Liver (tissue), 9 donors: ENCODE results near the gene LPAR3. TPM values are rescaled to one million over a fixed set of nuclear protein-coding genes. Genes with fewer than 3 reads are reported as not detected.

Experiments
- DNase-seq: peaks from one replicate; pipeline ENCODE4 v3.0.0-alpha.2; 2017; ENCODE audit warnings: low spot score
- H3K27ac ChIP-seq, 2 donors: one replicate each; pipeline ENCODE4 v1.7.0; 2013; ENCODE audit warnings: inconsistent platforms in 2 of 2, low read length in 2 of 2, control low read depth in 1 of 2, low read depth in 1 of 2, mild to moderate bottlenecking in 1 of 2
- H3K27me3 ChIP-seq, 4 donors: one replicate each; pipeline versions ENCODE4 v1.6.1 to v1.7.0; 2013; ENCODE audit warnings: low read length in 3 of 4, inconsistent platforms in 1 of 4, mild to moderate bottlenecking in 1 of 4, moderate library complexity in 1 of 4; ENCODE audit not compliant: control insufficient read depth in 4 of 4, insufficient read depth in 4 of 4
- H3K36me3 ChIP-seq, 4 donors: one replicate each; pipeline versions ENCODE4 v1.6.1 to v1.7.0; 2013; ENCODE audit warnings: low read length in 3 of 4, mild to moderate bottlenecking in 3 of 4, low read depth in 1 of 4, moderate library complexity in 1 of 4; ENCODE audit not compliant: control insufficient read depth in 4 of 4, insufficient read depth in 3 of 4
- H3K4me1 ChIP-seq, 4 donors: one replicate each; pipeline versions ENCODE4 v1.6.1 to v1.7.0; 2013; ENCODE audit warnings: low read length in 3 of 4, mild to moderate bottlenecking in 3 of 4, moderate library complexity in 1 of 4; ENCODE audit not compliant: control insufficient read depth in 4 of 4, insufficient read depth in 4 of 4
- H3K4me3 ChIP-seq, 3 donors: one replicate each; pipeline versions ENCODE4 v1.6.1 to v1.7.0; 2013; ENCODE audit warnings: low read length in 3 of 3, control low read depth in 1 of 3, low read depth in 1 of 3, mild to moderate bottlenecking in 1 of 3
- H3K9ac ChIP-seq, 2 donors: one replicate each; pipeline ENCODE4 v1.7.0; 2013; ENCODE audit warnings: low read length in 2 of 2, mild to moderate bottlenecking in 2 of 2, moderate library complexity in 2 of 2, control low read depth in 1 of 2, low read depth in 1 of 2
- H3K9me3 ChIP-seq, 4 donors: one replicate each; pipeline versions ENCODE4 v1.6.1 to v1.7.0; 2013; ENCODE audit warnings: low read length in 3 of 4; ENCODE audit not compliant: control insufficient read depth in 4 of 4
- EGR1 ChIP-seq, 2 donors: IDR thresholded peaks; 2 replicates each; pipeline ENCODE4 v1.6.1; 2016 to 2018; ENCODE audit warnings: antibody characterized with exemption in 2 of 2, low read depth in 2 of 2
- FOXA1 ChIP-seq: IDR thresholded peaks from 2 replicates; pipeline ENCODE4 v1.6.1; 2016; ENCODE audit warnings: antibody characterized with exemption
- FOXA2 ChIP-seq: IDR thresholded peaks from 2 replicates; pipeline ENCODE4 v1.6.1; 2016; ENCODE audit warnings: antibody characterized with exemption
- HNF4A ChIP-seq, 2 donors: conservative IDR thresholded peaks; 2 replicates each; pipeline ENCODE4 v1.6.1; 2016; ENCODE audit warnings: antibody characterized with exemption in 2 of 2, mild to moderate bottlenecking in 2 of 2
- HNF4G ChIP-seq: IDR thresholded peaks from 2 replicates; pipeline ENCODE4 v1.6.1; 2016; ENCODE audit warnings: antibody characterized with exemption
- JUND ChIP-seq, 2 donors: IDR thresholded peaks; 2 replicates each; pipeline ENCODE4 v1.6.1; 2016; ENCODE audit warnings: antibody characterized with exemption in 2 of 2
- NR2F2 ChIP-seq: IDR thresholded peaks from 2 replicates; pipeline ENCODE4 v1.6.1; 2016; ENCODE audit warnings: antibody characterized with exemption
- RAD21 ChIP-seq, 2 donors: IDR thresholded peaks; 2 replicates each; pipeline ENCODE4 v1.6.1; 2016; ENCODE audit warnings: antibody characterized with exemption in 2 of 2, mild to moderate bottlenecking in 2 of 2
- RXRA ChIP-seq, 2 donors: IDR thresholded peaks; 2 replicates each; pipeline ENCODE4 v1.6.1; 2017 to 2018; ENCODE audit warnings: antibody characterized with exemption in 2 of 2, mild to moderate bottlenecking in 1 of 2
- SP1 ChIP-seq: IDR thresholded peaks from 2 replicates; pipeline ENCODE4 v1.6.1; 2018; ENCODE audit warnings: antibody characterized with exemption, mild to moderate bottlenecking
- TAF1 ChIP-seq: conservative IDR thresholded peaks from 2 replicates; pipeline ENCODE4 v1.6.1; 2016; ENCODE audit warnings: antibody characterized with exemption, mild to moderate bottlenecking
- WGBS: extraction: QIAGEN DNeasy Blood & Tissue Kit; methylation state at CpG from one replicate; pipeline ENCODE4 v1.1.7; 2013; 5-methylcytosine and 5-hydroxymethylcytosine counted together
- polyA plus RNA-seq, 2 donors: library from polyadenylated mRNA; stranded (reverse) in 1 of 2; unstranded in 1 of 2; fragments of 200-250 nt in 1 of 2; fragments of >200 nt in 1 of 2; fragmentation: Nextera tagmentation in 1 of 2; extraction: Ambion mirVana in 1 of 2; gene quantifications; one replicate each; pipeline versions ENCODE4 v1.2.1 to v1.2.3, GENCODE V29; 2013 to 2015
- total RNA-seq, 2 donors: library from RNA; depleted of rRNA; stranded (reverse); fragments of >200 nt; gene quantifications; one replicate each; pipeline ENCODE4 v1.2.3, GENCODE V29; 2014
- TF ChIP-seq, protein P1 (sequence below): fragments of 150-350 bp; IDR thresholded peaks from 2 replicates; pipeline ENCODE4 v1.5.1; 2017; ENCODE audit warnings: improper control_type of control experiment, low read depth, low read length; ENCODE audit not compliant: missing input control
- TF ChIP-seq, protein P2 (sequence below): IDR thresholded peaks from 2 replicates; pipeline ENCODE4 v1.6.1; 2016; ENCODE audit warnings: antibody characterized with exemption
- TF ChIP-seq, protein P3 (sequence below): IDR thresholded peaks from 2 replicates; pipeline ENCODE4 v1.6.1; 2016; ENCODE audit warnings: antibody characterized with exemption, mild to moderate bottlenecking
- TF ChIP-seq, protein P4 (sequence below): IDR thresholded peaks from 2 replicates; pipeline ENCODE4 v1.6.1; 2016; ENCODE audit warnings: antibody characterized with exemption
- TF ChIP-seq, protein P5 (sequence below): IDR thresholded peaks from 2 replicates; pipeline ENCODE4 v1.6.1; 2016; ENCODE audit warnings: antibody characterized with exemption
- donor health status: healthy.
- donor health status: healthy.
- donor health status: healthy.
- donor health status: healthy.
- donor health status: healthy.

The LPAR3 gene
- total and polyA plus RNA-seq, 4 donors: 0.56 TPM; not detected in 3

DNA sequence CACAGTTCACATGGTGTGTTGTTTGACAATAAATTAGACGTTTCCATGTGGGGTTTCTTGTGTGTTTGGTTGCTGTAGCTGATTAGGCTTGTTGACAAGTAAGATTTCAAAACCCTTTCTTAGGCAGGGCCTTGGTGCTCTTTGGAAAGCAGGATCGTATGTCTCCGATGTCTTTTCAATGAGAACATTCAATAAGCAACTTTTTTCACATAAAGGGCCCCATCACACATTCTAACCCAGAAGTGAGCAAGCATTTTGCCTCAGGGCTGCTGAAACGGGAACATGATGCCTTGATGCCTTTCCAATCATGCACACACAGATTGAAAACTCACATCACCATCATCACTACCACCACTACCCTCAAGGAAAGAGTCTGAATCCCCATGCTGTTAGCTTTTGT lies 33.1 kb downstream of the LPAR3 start:
- H3K9me3 ChIP-seq: no peaks in the 10 kb centered on the region
- no peak overlapping the region for H3K9ac ChIP-seq
- DNase-seq: no peak
- H3K4me3 ChIP-seq: no peak overlapping the region
- no peaks in the 10 kb centered on the region for H3K36me3 ChIP-seq
- H3K4me1 ChIP-seq: peaks cover 2 to 10% (median 9%) of the 10 kb centered on the region in 4 donors
- no peaks in the 10 kb centered on the region for H3K27me3 ChIP-seq
- WGBS: 72% methylated on average over 4 of the region's 4 CpGs
- no peak overlapping the region for H3K27ac ChIP-seq
- TF ChIP-seq FOXA1 (no peak), RAD21 (IDR thresholded peaks at IDR 0.05) (no peak)

DNA sequence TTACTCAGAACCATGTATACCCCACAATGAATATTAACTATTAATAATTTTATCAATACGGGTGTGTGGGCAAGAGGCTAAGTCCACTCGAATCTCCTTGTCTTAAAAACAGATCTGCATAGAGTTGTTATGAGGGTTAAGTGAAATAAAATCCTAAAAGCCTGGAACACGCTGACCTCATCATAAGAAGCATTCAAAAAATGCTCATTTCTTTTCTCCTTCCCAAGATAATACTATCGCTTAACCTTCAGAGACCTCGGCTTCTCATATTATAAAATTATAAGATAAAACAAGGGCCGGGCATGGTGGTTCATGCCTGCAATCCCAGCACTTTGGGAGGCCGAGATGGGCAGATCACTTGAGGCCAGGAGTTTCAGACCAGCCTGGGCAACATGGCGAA lies 35.1 kb downstream of the LPAR3 start:
- H3K9ac ChIP-seq: no peak overlapping the region
- no peaks in the 10 kb centered on the region for H3K9me3 ChIP-seq
- no peak for TF ChIP-seq JUND (IDR thresholded peaks at IDR 0.05)
- TF ChIP-seq EGR1 (IDR thresholded peaks at IDR 0.05; ENCODE audit: low read depth in 2 of 2): no peak
- TF ChIP-seq NR2F2: no peak
- TF ChIP-seq, protein P1, sequence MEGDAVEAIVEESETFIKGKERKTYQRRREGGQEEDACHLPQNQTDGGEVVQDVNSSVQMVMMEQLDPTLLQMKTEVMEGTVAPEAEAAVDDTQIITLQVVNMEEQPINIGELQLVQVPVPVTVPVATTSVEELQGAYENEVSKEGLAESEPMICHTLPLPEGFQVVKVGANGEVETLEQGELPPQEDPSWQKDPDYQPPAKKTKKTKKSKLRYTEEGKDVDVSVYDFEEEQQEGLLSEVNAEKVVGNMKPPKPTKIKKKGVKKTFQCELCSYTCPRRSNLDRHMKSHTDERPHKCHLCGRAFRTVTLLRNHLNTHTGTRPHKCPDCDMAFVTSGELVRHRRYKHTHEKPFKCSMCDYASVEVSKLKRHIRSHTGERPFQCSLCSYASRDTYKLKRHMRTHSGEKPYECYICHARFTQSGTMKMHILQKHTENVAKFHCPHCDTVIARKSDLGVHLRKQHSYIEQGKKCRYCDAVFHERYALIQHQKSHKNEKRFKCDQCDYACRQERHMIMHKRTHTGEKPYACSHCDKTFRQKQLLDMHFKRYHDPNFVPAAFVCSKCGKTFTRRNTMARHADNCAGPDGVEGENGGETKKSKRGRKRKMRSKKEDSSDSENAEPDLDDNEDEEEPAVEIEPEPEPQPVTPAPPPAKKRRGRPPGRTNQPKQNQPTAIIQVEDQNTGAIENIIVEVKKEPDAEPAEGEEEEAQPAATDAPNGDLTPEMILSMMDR: no peak
- no peak for TF ChIP-seq RXRA (IDR thresholded peaks at IDR 0.05)
- no peak for TF ChIP-seq HNF4G
- no peak for TF ChIP-seq FOXA2
- TF ChIP-seq RAD21 (IDR thresholded peaks at IDR 0.05): no peak
- TF ChIP-seq, protein P2, sequence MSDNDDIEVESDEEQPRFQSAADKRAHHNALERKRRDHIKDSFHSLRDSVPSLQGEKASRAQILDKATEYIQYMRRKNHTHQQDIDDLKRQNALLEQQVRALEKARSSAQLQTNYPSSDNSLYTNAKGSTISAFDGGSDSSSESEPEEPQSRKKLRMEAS: no peak
- TF ChIP-seq HNF4A (conservative IDR thresholded peaks at IDR 0.05): no peak
- TF ChIP-seq, protein P3, sequence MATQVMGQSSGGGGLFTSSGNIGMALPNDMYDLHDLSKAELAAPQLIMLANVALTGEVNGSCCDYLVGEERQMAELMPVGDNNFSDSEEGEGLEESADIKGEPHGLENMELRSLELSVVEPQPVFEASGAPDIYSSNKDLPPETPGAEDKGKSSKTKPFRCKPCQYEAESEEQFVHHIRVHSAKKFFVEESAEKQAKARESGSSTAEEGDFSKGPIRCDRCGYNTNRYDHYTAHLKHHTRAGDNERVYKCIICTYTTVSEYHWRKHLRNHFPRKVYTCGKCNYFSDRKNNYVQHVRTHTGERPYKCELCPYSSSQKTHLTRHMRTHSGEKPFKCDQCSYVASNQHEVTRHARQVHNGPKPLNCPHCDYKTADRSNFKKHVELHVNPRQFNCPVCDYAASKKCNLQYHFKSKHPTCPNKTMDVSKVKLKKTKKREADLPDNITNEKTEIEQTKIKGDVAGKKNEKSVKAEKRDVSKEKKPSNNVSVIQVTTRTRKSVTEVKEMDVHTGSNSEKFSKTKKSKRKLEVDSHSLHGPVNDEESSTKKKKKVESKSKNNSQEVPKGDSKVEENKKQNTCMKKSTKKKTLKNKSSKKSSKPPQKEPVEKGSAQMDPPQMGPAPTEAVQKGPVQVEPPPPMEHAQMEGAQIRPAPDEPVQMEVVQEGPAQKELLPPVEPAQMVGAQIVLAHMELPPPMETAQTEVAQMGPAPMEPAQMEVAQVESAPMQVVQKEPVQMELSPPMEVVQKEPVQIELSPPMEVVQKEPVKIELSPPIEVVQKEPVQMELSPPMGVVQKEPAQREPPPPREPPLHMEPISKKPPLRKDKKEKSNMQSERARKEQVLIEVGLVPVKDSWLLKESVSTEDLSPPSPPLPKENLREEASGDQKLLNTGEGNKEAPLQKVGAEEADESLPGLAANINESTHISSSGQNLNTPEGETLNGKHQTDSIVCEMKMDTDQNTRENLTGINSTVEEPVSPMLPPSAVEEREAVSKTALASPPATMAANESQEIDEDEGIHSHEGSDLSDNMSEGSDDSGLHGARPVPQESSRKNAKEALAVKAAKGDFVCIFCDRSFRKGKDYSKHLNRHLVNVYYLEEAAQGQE: no peak
- TF ChIP-seq SP1: no peak
- TF ChIP-seq TAF1: no peak
- TF ChIP-seq FOXA1: no peak
- TF ChIP-seq, protein P4, sequence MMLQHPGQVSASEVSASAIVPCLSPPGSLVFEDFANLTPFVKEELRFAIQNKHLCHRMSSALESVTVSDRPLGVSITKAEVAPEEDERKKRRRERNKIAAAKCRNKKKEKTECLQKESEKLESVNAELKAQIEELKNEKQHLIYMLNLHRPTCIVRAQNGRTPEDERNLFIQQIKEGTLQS: no peak
- TF ChIP-seq, protein P5, sequence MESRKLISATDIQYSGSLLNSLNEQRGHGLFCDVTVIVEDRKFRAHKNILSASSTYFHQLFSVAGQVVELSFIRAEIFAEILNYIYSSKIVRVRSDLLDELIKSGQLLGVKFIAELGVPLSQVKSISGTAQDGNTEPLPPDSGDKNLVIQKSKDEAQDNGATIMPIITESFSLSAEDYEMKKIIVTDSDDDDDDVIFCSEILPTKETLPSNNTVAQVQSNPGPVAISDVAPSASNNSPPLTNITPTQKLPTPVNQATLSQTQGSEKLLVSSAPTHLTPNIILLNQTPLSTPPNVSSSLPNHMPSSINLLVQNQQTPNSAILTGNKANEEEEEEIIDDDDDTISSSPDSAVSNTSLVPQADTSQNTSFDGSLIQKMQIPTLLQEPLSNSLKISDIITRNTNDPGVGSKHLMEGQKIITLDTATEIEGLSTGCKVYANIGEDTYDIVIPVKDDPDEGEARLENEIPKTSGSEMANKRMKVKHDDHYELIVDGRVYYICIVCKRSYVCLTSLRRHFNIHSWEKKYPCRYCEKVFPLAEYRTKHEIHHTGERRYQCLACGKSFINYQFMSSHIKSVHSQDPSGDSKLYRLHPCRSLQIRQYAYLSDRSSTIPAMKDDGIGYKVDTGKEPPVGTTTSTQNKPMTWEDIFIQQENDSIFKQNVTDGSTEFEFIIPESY: no peak
- no peaks in the 10 kb centered on the region for H3K27me3 ChIP-seq
- H3K27ac ChIP-seq: no peak overlapping the region
- peaks cover 2 to 10% (median 9%) of the 10 kb centered on the region in 4 donors for H3K4me1 ChIP-seq
- WGBS: 97% methylated on average over 8 of the region's 8 CpGs
- H3K4me3 ChIP-seq: no peak overlapping the region
- H3K36me3 ChIP-seq: no peaks in the 10 kb centered on the region
- no peak for DNase-seq
